HCT116 (cell line): ENCODE results near the gene CCDC185. TPM values are rescaled to one million over a fixed set of nuclear protein-coding genes. Genes with fewer than 3 reads are reported as not detected.

Experiments used
- ATAC-seq: fragments of 200-7000 bp; cut with Tn5 transposase; 2 replicates; pipeline ENCODE4 v1.9.1; 2020; ENCODE audit warnings: mild to moderate bottlenecking, moderate library complexity
- BruUV-seq: library from RNA; stranded (reverse); fragments of 400-500 nt; replicated peaks from 2 replicates; lab custom pipeline; 2021; lab: Mats Ljungman, UMichigan
- CTCF ChIA-PET: fragments of 300-600 bp; sonication (Branson Sonifier 250); formaldehyde crosslinking; loops from one replicate; lab custom pipeline; 2021; ENCODE audit warnings: antibody characterized with exemption; lab: Charles Lee
- POLR2A ChIA-PET: fragments of 300-600, 350-600 bp; sonication (Branson Sonifier 250); formaldehyde crosslinking; loops from one replicate; lab custom pipeline; 2021; ENCODE audit warnings: antibody characterized with exemption; lab: Charles Lee
- RAD21 ChIA-PET, 2 experiments: fragments of 300-600 bp; sonication (Branson Sonifier 250); formaldehyde crosslinking; loops; one replicate each; lab custom pipeline; 2023; ENCODE audit warnings: low total read pairs in 2 of 2; ENCODE audit not compliant: uncharacterized antibody in 2 of 2, unreplicated experiment in 2 of 2, low non-redundant PET in 1 of 2; lab: Charles Lee
- DNase-seq: peaks from one replicate; pipeline ENCODE4 v3.0.0-alpha.2; 2010; ENCODE audit warnings: low read depth, low spot score
- H2AFZ ChIP-seq: fragments of 200-600 bp; shearing (Covaris generic), sonication (generic); 2 replicates; pipeline ENCODE4 v1.6.1; 2017; ENCODE audit warnings: low read depth, mixed run types, mixed read lengths, antibody characterized with exemption, low read length; ENCODE audit not compliant: poor library complexity, severe bottlenecking
- H3K27ac ChIP-seq: 2 replicates; pipeline ENCODE4 v1.5.1; 2012; ENCODE audit warnings: low read depth, low read length
- H3K27me3 ChIP-seq: fragments of 200-600 bp; sonication (generic); 2 replicates; pipeline ENCODE4 v1.6.1; 2016; ENCODE audit warnings: mixed run types, low read length, mixed read lengths; ENCODE audit not compliant: insufficient read depth
- H3K36me3 ChIP-seq, 2 experiments: fragments of 200-500 bp in 1 of 2; fragments of 200-600 bp in 1 of 2; sonication (Bioruptor generic) in 1 of 2; sonication (generic) in 1 of 2; 2 replicates each; pipeline versions ENCODE4 v1.5.1 to v1.6.1; 2014 to 2016; ENCODE audit warnings: low read length in 2 of 2, inconsistent platforms in 1 of 2, mixed read lengths in 1 of 2, mixed run types in 1 of 2; ENCODE audit not compliant: insufficient read depth in 2 of 2, control insufficient read depth in 1 of 2
- H3K4me1 ChIP-seq, 2 experiments: fragments of 200-600 bp in 1 of 2; sonication (generic) in 1 of 2; 2 replicates each; pipeline versions ENCODE4 v1.5.1 to v1.6.1; 2012 to 2017; ENCODE audit warnings: low read length in 2 of 2, inconsistent platforms in 1 of 2, mild to moderate bottlenecking in 1 of 2, mixed read lengths in 1 of 2, mixed run types in 1 of 2, moderate library complexity in 1 of 2; ENCODE audit not compliant: insufficient read depth in 2 of 2, control insufficient read depth in 1 of 2
- H3K4me2 ChIP-seq: fragments of 200-600 bp; sonication (generic); 2 replicates; pipeline ENCODE4 v1.6.1; 2017; ENCODE audit warnings: mixed run types, low read length, mixed read lengths
- H3K4me3 ChIP-seq, 2 experiments: fragments of 200-600 bp in 1 of 2; sonication (generic) in 1 of 2; replicated peaks in 1 of 2; 2 replicates each; pipeline ENCODE4 v1.5.1; 2011 to 2016; ENCODE audit warnings: low read length in 2 of 2, control low read depth in 1 of 2, low read depth in 1 of 2, mild to moderate bottlenecking in 1 of 2, mixed read lengths in 1 of 2, mixed run types in 1 of 2
- H3K79me2 ChIP-seq: fragments of 200-600 bp; sonication (generic); 2 replicates; pipeline ENCODE4 v1.6.1; 2017; ENCODE audit warnings: mild to moderate bottlenecking, mixed run types, low read length, moderate library complexity, mixed read lengths; ENCODE audit not compliant: insufficient read depth
- H3K9ac ChIP-seq: fragments of 200-600 bp; sonication (generic); 2 replicates; pipeline ENCODE4 v1.6.1; 2016; ENCODE audit warnings: low read length, mixed read lengths
- H3K9me2 ChIP-seq: fragments of 200-600 bp; sonication (generic), shearing (Covaris generic); 2 replicates; pipeline ENCODE4 v1.6.1; 2017; ENCODE audit warnings: mixed run types, mild to moderate bottlenecking, moderate library complexity; ENCODE audit not compliant: insufficient read depth
- H3K9me3 ChIP-seq, 2 experiments: fragments of 200-500 bp in 1 of 2; fragments of 200-600 bp in 1 of 2; sonication (Bioruptor generic) in 1 of 2; sonication (generic) in 1 of 2; 2 replicates each; pipeline ENCODE4 v1.6.1; 2014 to 2017; ENCODE audit warnings: low read length in 2 of 2, mixed read lengths in 2 of 2, inconsistent platforms in 1 of 2, low read depth in 1 of 2, mild to moderate bottlenecking in 1 of 2, mixed run types in 1 of 2, moderate library complexity in 1 of 2; ENCODE audit not compliant: control insufficient read depth in 1 of 2, insufficient read depth in 1 of 2
- H4K20me1 ChIP-seq: fragments of 200-600 bp; sonication (generic), shearing (Covaris generic); 2 replicates; pipeline ENCODE4 v1.6.1; 2017; ENCODE audit warnings: mixed run types, mild to moderate bottlenecking, moderate library complexity; ENCODE audit not compliant: insufficient read depth
- CBX3 ChIP-seq: IDR thresholded peaks from 2 replicates; pipeline ENCODE4 v1.6.1; 2012; ENCODE audit warnings: low read depth
- CEBPB ChIP-seq: IDR thresholded peaks from 2 replicates; pipeline ENCODE4 v1.6.1; 2012; ENCODE audit warnings: low read depth
- CTCF ChIP-seq, 3 experiments: fragments of 200-600 bp in 1 of 3; sonication (generic) in 1 of 3; IDR thresholded peaks in 2 of 3; conservative IDR thresholded peaks in 1 of 3; 2 replicates each; pipeline ENCODE4 v1.5.1; 2012 to 2017; ENCODE audit warnings: low read depth in 2 of 3, low read length in 2 of 3, antibody characterized with exemption in 1 of 3, borderline replicate concordance in 1 of 3, control low read depth in 1 of 3, mild to moderate bottlenecking in 1 of 3, mixed read lengths in 1 of 3, mixed run types in 1 of 3, moderate library complexity in 1 of 3; ENCODE audit not compliant: insufficient read depth in 1 of 3
- EGR1 ChIP-seq: IDR thresholded peaks from 2 replicates; pipeline ENCODE4 v1.6.1; 2012; ENCODE audit warnings: low read depth
- ELF1 ChIP-seq: IDR thresholded peaks from 2 replicates; pipeline ENCODE4 v1.6.1; 2012; ENCODE audit warnings: low read depth, borderline replicate concordance
- EZH2 ChIP-seq: fragments of 200-600 bp; sonication (generic); IDR thresholded peaks from 2 replicates; pipeline ENCODE4 v1.6.1; 2017; ENCODE audit warnings: antibody characterized with exemption, mixed run types
- FOSL1 ChIP-seq: IDR thresholded peaks from 2 replicates; pipeline ENCODE4 v1.6.1; 2012; ENCODE audit warnings: low read depth
- MAX ChIP-seq: IDR thresholded peaks from 2 replicates; pipeline ENCODE4 v1.6.1; 2012
- RAD21 ChIP-seq: IDR thresholded peaks from 2 replicates; pipeline ENCODE4 v1.6.1; 2012; ENCODE audit warnings: low read depth, mild to moderate bottlenecking
- SIN3A ChIP-seq: IDR thresholded peaks from 2 replicates; pipeline ENCODE4 v1.6.1; 2012; ENCODE audit warnings: low read depth
- SP1 ChIP-seq: IDR thresholded peaks from 2 replicates; pipeline ENCODE4 v1.6.1; 2012; ENCODE audit warnings: low read depth
- SRF ChIP-seq: IDR thresholded peaks from 2 replicates; pipeline ENCODE4 v1.6.1; 2012; ENCODE audit warnings: low read depth
- TCF7L2 ChIP-seq: IDR thresholded peaks from 2 replicates; pipeline ENCODE4 v1.7.0; 2011; ENCODE audit warnings: borderline replicate concordance, inconsistent platforms; ENCODE audit not compliant: insufficient read depth, insufficient read length; ENCODE audit errors: extremely low read depth
- ZFX ChIP-seq: fragments of 450-650 bp; IDR thresholded peaks from 2 replicates; pipeline ENCODE4 v1.6.1; 2017
- intact Hi-C: fragments of 100-400 bp; cut with micrococcal nuclease; formaldehyde crosslinking; loops from 2 replicates; pipeline ENCODE4 v1.10.0; 2022
- total RNA-seq: library from RNA; stranded (reverse); gene quantifications from one replicate; pipeline ENCODE4 v1.2.1, GENCODE V29; 2021; ENCODE audit not compliant: unreplicated experiment
- TF ChIP-seq, protein P1 (sequence below): IDR thresholded peaks from 2 replicates; pipeline ENCODE4 v1.6.1; 2011; ENCODE audit warnings: mild to moderate bottlenecking, low read length, moderate library complexity; ENCODE audit not compliant: insufficient replicate concordance; ENCODE audit errors: extremely low read depth

Gene CCDC185
- total RNA-seq, 1 experiment from 2014 or later = not detected

- CTCF ChIA-PET = no interaction called here
- Histone ChIP-seq H3K9me3 (no peaks in the 10 kb centered on the region), H3K9ac (no peak overlapping the region), H3K4me3 (no peak overlapping the region), H2AFZ (no peak overlapping the region), H3K27ac (no peak overlapping the region), H4K20me1 (no peaks in the 10 kb centered on the region)
- RAD21 ChIA-PET = no interaction called here
- no peak for TF ChIP-seq SP1
- TF ChIP-seq CBX3 = no peak
- no peak for TF ChIP-seq EGR1
- TF ChIP-seq CEBPB = no peak
- no peak for TF ChIP-seq MAX
- TF ChIP-seq RAD21 = no peak
- TF ChIP-seq SRF = no peak
- TF ChIP-seq SIN3A = no peak
- TF ChIP-seq TCF7L2 = no peak
- TF ChIP-seq CTCF (IDR thresholded peaks at IDR 0.05 in 2 of 3, conservative IDR thresholded peaks at IDR 0.05 in 1 of 3; ENCODE audit: borderline replicate concordance in 1 of 3, insufficient read depth in 1 of 3, low read depth in 2 of 3, low read length in 2 of 3) = no peak
- no peak for TF ChIP-seq FOSL1
- TF ChIP-seq, protein P1, sequence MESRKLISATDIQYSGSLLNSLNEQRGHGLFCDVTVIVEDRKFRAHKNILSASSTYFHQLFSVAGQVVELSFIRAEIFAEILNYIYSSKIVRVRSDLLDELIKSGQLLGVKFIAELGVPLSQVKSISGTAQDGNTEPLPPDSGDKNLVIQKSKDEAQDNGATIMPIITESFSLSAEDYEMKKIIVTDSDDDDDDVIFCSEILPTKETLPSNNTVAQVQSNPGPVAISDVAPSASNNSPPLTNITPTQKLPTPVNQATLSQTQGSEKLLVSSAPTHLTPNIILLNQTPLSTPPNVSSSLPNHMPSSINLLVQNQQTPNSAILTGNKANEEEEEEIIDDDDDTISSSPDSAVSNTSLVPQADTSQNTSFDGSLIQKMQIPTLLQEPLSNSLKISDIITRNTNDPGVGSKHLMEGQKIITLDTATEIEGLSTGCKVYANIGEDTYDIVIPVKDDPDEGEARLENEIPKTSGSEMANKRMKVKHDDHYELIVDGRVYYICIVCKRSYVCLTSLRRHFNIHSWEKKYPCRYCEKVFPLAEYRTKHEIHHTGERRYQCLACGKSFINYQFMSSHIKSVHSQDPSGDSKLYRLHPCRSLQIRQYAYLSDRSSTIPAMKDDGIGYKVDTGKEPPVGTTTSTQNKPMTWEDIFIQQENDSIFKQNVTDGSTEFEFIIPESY = no peak
- no peak for TF ChIP-seq EZH2
- TF ChIP-seq ZFX = no peak
- no peak for TF ChIP-seq ELF1
- TF ChIP-seq, all 23 proteins: peak for 0
- DNase-seq (no peak), ATAC-seq (no peak)
- no peaks in the 10 kb centered on the region for H3K4me1 ChIP-seq
- no peak overlapping the region for H3K4me2 ChIP-seq
- POLR2A ChIA-PET = no interaction called here
- no peaks in the 10 kb centered on the region for H3K79me2 ChIP-seq
- H3K36me3 ChIP-seq = no peaks in the 10 kb centered on the region
- BruUV-seq = no TSS peak
- no peaks in the 10 kb centered on the region for H3K27me3 ChIP-seq
- intact Hi-C loops = no loop called here
- no peaks in the 10 kb centered on the region for H3K9me2 ChIP-seq
Measured at GRCh38 chr1:223429821-223430220, 36.6 kb downstream of the CCDC185 start.
